HepG2 (cell line): ENCODE results near the gene MMP17. TPM values are rescaled to one million over a fixed set of nuclear protein-coding genes. Genes with fewer than 3 reads are reported as not detected.

ENCODE experiments used
- AKAP8 ChIP-seq: sonication (generic); formaldehyde crosslinking; IDR thresholded peaks from 2 replicates; pipeline ENCODE4 v1.5.1; 2020; ENCODE audit warnings: mild to moderate bottlenecking, missing genetic modification reagents
- ASH2L ChIP-seq: fragments of 300-600, 200-600 bp; sonication (generic); IDR thresholded peaks from 2 replicates; pipeline ENCODE4 v1.7.0; 2017; ENCODE audit warnings: low read depth, mild to moderate bottlenecking, moderate library complexity, mixed read lengths, low read length; ENCODE audit not compliant: insufficient read length
- ATF7 ChIP-seq, 2 experiments: fragments of 450-650 bp in 1 of 2; sonication (generic) in 1 of 2; formaldehyde crosslinking in 1 of 2; IDR thresholded peaks; 2 replicates each; pipeline versions ENCODE4 v1.4.0 to v1.6.1; 2016 to 2020; ENCODE audit warnings: antibody characterized with exemption in 1 of 2, mild to moderate bottlenecking in 1 of 2, missing genetic modification reagents in 1 of 2
- BRCA1 ChIP-seq: sonication (generic); formaldehyde crosslinking; IDR thresholded peaks from 2 replicates; pipeline ENCODE4 v1.4.0; 2020; ENCODE audit warnings: missing genetic modification reagents
- EZH2 ChIP-seq: conservative IDR thresholded peaks from 2 replicates; pipeline ENCODE4 v1.6.1; 2012; ENCODE audit warnings: mild to moderate bottlenecking, low read depth, low read length, moderate library complexity
- FOXJ3 ChIP-seq: sonication (generic); formaldehyde crosslinking; IDR thresholded peaks from 2 replicates; pipeline ENCODE4 v1.4.0; 2020; ENCODE audit warnings: missing genetic modification reagents, mild to moderate bottlenecking, borderline replicate concordance
- RXRB ChIP-seq: IDR thresholded peaks from 2 replicates; pipeline ENCODE4 v1.6.1; 2016; ENCODE audit warnings: borderline replicate concordance, missing genetic modification reagents, missing compliant biosample characterization
- SALL1 ChIP-seq: sonication (generic); formaldehyde crosslinking; IDR thresholded peaks from 2 replicates; pipeline ENCODE4 v1.8.0; 2022; ENCODE audit warnings: mild to moderate bottlenecking, missing genetic modification reagents
- SIX4 ChIP-seq: sonication (generic); formaldehyde crosslinking; IDR thresholded peaks from 2 replicates; pipeline ENCODE4 v1.4.0; 2020; ENCODE audit warnings: missing genetic modification reagents
- SKI ChIP-seq: fragments of 450-650 bp; IDR thresholded peaks from one replicate; pipeline ENCODE4 v1.6.1; 2018; ENCODE audit warnings: mild to moderate bottlenecking; ENCODE audit not compliant: partially characterized antibody
- SP4 ChIP-seq: sonication (generic); formaldehyde crosslinking; IDR thresholded peaks from 2 replicates; pipeline ENCODE4 v1.8.1; 2023; ENCODE audit warnings: mild to moderate bottlenecking, missing genetic modification reagents
- SRSF1 ChIP-seq: fragments of 200-400 bp; formaldehyde crosslinking; optimal IDR thresholded peaks from 2 replicates; pipeline ENCODE3; 2017; ENCODE audit warnings: mild to moderate bottlenecking, low read depth, low read length, moderate library complexity
- SSRP1 ChIP-seq: IDR thresholded peaks from 2 replicates; pipeline ENCODE4 v1.6.1; 2016; ENCODE audit warnings: control low read depth
- ZBTB20 ChIP-seq: sonication (generic); formaldehyde crosslinking; IDR thresholded peaks from 2 replicates; pipeline ENCODE4 v1.8.1; 2023; ENCODE audit warnings: missing genetic modification reagents, low read depth, mild to moderate bottlenecking, borderline replicate concordance
- ZNF260 ChIP-seq: sonication (generic); formaldehyde crosslinking; IDR thresholded peaks from 2 replicates; pipeline ENCODE4 v1.4.0; 2020; ENCODE audit warnings: missing genetic modification reagents, low read depth, mild to moderate bottlenecking, borderline replicate concordance
- ZNF713 ChIP-seq: sonication (generic); formaldehyde crosslinking; IDR thresholded peaks from 2 replicates; pipeline ENCODE4 v1.4.0; 2020; ENCODE audit warnings: mild to moderate bottlenecking, missing genetic modification reagents
- ZNF891 ChIP-seq: sonication (generic); formaldehyde crosslinking; IDR thresholded peaks from 2 replicates; pipeline ENCODE4 v1.5.0; 2020; ENCODE audit warnings: mild to moderate bottlenecking, missing genetic modification reagents
- polyA plus RNA-seq, 8 experiments: library from polyadenylated mRNA; depleted of rRNA in 3 of 8; stranded (reverse) in 7 of 8; unstranded in 1 of 8; fragments of >200 nt; fragmentation: Illumina TruSeq in 4 of 8; extraction: Trizol in 4 of 8; gene quantifications; 2 replicates each; pipeline versions ENCODE4 v1.2.1 to v1.2.3, GENCODE V29; 2011 to 2016; ENCODE audit warnings: low read depth in 4 of 8, missing spikeins in 1 of 8, mixed read lengths in 1 of 8; ENCODE audit not compliant: insufficient read depth in 1 of 8
- total RNA-seq, 5 experiments: library from RNA; depleted of rRNA; stranded (reverse); fragments of >200 nt; fragmentation: Illumina TruSeq; extraction: Trizol; gene quantifications; 2 replicates each; pipeline ENCODE4 v1.2.3, GENCODE V29; 2016; ENCODE audit warnings: low read depth in 1 of 5
- TF ChIP-seq, protein P1 (sequence below): sonication (generic); formaldehyde crosslinking; IDR thresholded peaks from 2 replicates; pipeline ENCODE4 v1.5.0; 2020; ENCODE audit warnings: missing genetic modification reagents
- TF ChIP-seq, protein P2 (sequence below): sonication (generic); formaldehyde crosslinking; conservative IDR thresholded peaks from 2 replicates; pipeline ENCODE4 v1.5.0; 2020; ENCODE audit warnings: missing genetic modification reagents
- TF ChIP-seq, protein P3 (sequence below): sonication (generic); formaldehyde crosslinking; IDR thresholded peaks from 2 replicates; pipeline ENCODE4 v1.4.0; 2020; ENCODE audit warnings: missing genetic modification reagents, mild to moderate bottlenecking, borderline replicate concordance
- TF ChIP-seq, protein P4 (sequence below): sonication (generic); formaldehyde crosslinking; IDR thresholded peaks from 2 replicates; pipeline ENCODE4 v1.8.0; 2022; ENCODE audit warnings: missing genetic modification reagents, mild to moderate bottlenecking, inconsistent platforms, borderline replicate concordance
- TF ChIP-seq, protein P5 (sequence below): sonication (generic); formaldehyde crosslinking; conservative IDR thresholded peaks from 2 replicates; pipeline ENCODE4 v1.4.0; 2020; ENCODE audit warnings: missing genetic modification reagents
- TF ChIP-seq, protein P6 (sequence below): sonication (generic); formaldehyde crosslinking; IDR thresholded peaks from 2 replicates; pipeline ENCODE4 v1.5.0; 2020; ENCODE audit warnings: missing genetic modification reagents, mild to moderate bottlenecking, borderline replicate concordance

MMP17 gene
- total and polyA plus RNA-seq, 2 of the 13 experiments (the other 11 are each of a cell fraction or from before 2014, with no cell fraction given), result 0.55 to 0.80 TPM

DNA sequence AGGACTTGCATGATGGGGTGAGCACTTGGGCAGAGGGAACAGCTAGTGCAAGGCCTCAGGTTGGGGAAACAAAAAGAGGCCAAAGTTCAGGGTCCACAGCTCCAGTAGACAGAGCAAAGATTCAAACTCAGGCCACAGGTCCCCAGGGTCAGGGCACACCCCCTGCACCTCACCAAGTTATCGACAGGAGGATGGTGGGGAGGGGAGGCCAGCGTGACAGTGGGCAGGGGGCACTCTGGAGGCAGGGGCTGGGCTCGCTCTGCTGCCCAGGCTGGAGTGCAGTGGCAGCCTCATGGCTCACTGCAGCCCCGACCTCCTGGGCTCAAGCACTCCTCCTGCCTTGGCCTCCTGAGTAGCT lies 33.9 kb downstream of the MMP17 start (continued):
- TF ChIP-seq, protein P1, sequence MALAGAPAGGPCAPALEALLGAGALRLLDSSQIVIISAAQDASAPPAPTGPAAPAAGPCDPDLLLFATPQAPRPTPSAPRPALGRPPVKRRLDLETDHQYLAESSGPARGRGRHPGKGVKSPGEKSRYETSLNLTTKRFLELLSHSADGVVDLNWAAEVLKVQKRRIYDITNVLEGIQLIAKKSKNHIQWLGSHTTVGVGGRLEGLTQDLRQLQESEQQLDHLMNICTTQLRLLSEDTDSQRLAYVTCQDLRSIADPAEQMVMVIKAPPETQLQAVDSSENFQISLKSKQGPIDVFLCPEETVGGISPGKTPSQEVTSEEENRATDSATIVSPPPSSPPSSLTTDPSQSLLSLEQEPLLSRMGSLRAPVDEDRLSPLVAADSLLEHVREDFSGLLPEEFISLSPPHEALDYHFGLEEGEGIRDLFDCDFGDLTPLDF, result no peak
- TF ChIP-seq, protein P2, sequence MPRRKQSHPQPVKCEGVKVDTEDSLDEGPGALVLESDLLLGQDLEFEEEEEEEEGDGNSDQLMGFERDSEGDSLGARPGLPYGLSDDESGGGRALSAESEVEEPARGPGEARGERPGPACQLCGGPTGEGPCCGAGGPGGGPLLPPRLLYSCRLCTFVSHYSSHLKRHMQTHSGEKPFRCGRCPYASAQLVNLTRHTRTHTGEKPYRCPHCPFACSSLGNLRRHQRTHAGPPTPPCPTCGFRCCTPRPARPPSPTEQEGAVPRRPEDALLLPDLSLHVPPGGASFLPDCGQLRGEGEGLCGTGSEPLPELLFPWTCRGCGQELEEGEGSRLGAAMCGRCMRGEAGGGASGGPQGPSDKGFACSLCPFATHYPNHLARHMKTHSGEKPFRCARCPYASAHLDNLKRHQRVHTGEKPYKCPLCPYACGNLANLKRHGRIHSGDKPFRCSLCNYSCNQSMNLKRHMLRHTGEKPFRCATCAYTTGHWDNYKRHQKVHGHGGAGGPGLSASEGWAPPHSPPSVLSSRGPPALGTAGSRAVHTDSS, result no peak
- TF ChIP-seq BRCA1 (CRISPR knock-in tag), result no peak
- TF ChIP-seq AKAP8 (CRISPR knock-in tag), result no peak
- no peak for TF ChIP-seq SIX4 (CRISPR knock-in tag)
- no peak for TF ChIP-seq SP4 (CRISPR knock-in tag)
- TF ChIP-seq ZNF260 (CRISPR knock-in tag), result no peak
- peak; percentile 88 for TF ChIP-seq RXRB (CRISPR knock-in tag)
- TF ChIP-seq, protein P3, sequence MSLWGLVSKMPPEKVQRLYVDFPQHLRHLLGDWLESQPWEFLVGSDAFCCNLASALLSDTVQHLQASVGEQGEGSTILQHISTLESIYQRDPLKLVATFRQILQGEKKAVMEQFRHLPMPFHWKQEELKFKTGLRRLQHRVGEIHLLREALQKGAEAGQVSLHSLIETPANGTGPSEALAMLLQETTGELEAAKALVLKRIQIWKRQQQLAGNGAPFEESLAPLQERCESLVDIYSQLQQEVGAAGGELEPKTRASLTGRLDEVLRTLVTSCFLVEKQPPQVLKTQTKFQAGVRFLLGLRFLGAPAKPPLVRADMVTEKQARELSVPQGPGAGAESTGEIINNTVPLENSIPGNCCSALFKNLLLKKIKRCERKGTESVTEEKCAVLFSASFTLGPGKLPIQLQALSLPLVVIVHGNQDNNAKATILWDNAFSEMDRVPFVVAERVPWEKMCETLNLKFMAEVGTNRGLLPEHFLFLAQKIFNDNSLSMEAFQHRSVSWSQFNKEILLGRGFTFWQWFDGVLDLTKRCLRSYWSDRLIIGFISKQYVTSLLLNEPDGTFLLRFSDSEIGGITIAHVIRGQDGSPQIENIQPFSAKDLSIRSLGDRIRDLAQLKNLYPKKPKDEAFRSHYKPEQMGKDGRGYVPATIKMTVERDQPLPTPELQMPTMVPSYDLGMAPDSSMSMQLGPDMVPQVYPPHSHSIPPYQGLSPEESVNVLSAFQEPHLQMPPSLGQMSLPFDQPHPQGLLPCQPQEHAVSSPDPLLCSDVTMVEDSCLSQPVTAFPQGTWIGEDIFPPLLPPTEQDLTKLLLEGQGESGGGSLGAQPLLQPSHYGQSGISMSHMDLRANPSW, result no peak
- no peak for TF ChIP-seq SRSF1
- no peak for TF ChIP-seq ZNF891 (CRISPR knock-in tag)
- no peak for TF ChIP-seq ATF7 (IDR thresholded peaks at IDR 0.05)
- TF ChIP-seq ATF7 (CRISPR knock-in tag; IDR thresholded peaks at IDR 0.05), result no peak
- no peak for TF ChIP-seq FOXJ3
- peak; percentile 71 for TF ChIP-seq SALL1
- TF ChIP-seq SSRP1 (CRISPR knock-in tag), result no peak; the same call in 1 of the 2 replicates
- TF ChIP-seq, protein P4, sequence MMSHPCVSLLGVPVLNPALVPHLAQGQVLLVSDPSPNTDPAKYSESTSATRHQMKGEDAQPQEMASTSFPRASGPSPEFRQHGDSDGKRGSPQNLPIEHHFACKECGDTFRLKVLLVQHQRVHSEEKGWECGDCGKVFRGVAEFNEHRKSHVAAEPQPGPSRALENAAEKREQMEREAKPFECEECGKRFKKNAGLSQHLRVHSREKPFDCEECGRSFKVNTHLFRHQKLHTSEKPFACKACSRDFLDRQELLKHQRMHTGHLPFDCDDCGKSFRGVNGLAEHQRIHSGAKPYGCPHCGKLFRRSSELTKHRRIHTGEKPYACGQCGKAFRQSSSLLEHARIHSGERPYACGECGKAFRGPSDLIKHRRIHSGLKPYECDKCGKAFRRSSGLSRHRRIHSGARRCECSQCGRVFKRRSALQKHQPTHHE (CRISPR knock-in tag), result peak; percentile 67; the same call in 1 of the 2 replicates
- no peak for TF ChIP-seq ZNF713 (CRISPR knock-in tag)
- TF ChIP-seq SKI, result peak; percentile 76
- no peak for TF ChIP-seq EZH2
- TF ChIP-seq, protein P5, sequence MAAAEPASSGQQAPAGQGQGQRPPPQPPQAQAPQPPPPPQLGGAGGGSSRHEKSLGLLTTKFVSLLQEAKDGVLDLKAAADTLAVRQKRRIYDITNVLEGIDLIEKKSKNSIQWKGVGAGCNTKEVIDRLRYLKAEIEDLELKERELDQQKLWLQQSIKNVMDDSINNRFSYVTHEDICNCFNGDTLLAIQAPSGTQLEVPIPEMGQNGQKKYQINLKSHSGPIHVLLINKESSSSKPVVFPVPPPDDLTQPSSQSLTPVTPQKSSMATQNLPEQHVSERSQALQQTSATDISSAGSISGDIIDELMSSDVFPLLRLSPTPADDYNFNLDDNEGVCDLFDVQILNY (CRISPR knock-in tag), result no peak
- no peak for TF ChIP-seq ASH2L
- TF ChIP-seq, protein P6, sequence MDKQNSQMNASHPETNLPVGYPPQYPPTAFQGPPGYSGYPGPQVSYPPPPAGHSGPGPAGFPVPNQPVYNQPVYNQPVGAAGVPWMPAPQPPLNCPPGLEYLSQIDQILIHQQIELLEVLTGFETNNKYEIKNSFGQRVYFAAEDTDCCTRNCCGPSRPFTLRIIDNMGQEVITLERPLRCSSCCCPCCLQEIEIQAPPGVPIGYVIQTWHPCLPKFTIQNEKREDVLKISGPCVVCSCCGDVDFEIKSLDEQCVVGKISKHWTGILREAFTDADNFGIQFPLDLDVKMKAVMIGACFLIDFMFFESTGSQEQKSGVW, result no peak
- no peak; the same call in 1 of the 2 replicates for TF ChIP-seq ZBTB20
